IPS-18c (cell line): ENCODE data around the gene BOLA2B.
"Not testable (repeated sequence)": the region's sequence is repeated elsewhere in the genome, so short reads cannot be mapped to it uniquely, and the experiment has no call there.

Experiments used
- H3K4me3 ChIP-seq: 2 replicates; pipeline ENCODE4 v1.7.0; 2013; ENCODE audit warnings: low read depth, mild to moderate bottlenecking, low read length, moderate library complexity; ENCODE audit not compliant: insufficient read depth
- H3K9me3 ChIP-seq: one replicate; pipeline ENCODE4 v1.6.1; 2013; ENCODE audit warnings: mild to moderate bottlenecking, low read length, moderate library complexity; ENCODE audit not compliant: control insufficient read depth, insufficient read depth

Gene BOLA2B

GRCh38 chr16:30193615-30194014 lies at the start of gene BOLA2B, which contains the start of gene SLX1A:
Gene BOLA2B, minus strand, starts transcription at chr16:30193666. Its CDS starts 71 bp downstream, at chr16:30193595.
Gene SLX1A, plus strand, starts transcription at chr16:30193875. Its CDS starts 210 bp downstream, at chr16:30194085.
- H3K9me3 ChIP-seq, H3K4me3 ChIP-seq: not testable (repeated sequence)

- not testable (repeated sequence) for H3K9me3 ChIP-seq, H3K4me3 ChIP-seq
Measured at GRCh38 chr16:30217082-30217481, 23.6 kb upstream of the BOLA2B start.

- not testable (repeated sequence) for H3K9me3 ChIP-seq
Measured at GRCh38 chr16:30211414-30211813, 17.9 kb upstream of the BOLA2B start.

DNA sequence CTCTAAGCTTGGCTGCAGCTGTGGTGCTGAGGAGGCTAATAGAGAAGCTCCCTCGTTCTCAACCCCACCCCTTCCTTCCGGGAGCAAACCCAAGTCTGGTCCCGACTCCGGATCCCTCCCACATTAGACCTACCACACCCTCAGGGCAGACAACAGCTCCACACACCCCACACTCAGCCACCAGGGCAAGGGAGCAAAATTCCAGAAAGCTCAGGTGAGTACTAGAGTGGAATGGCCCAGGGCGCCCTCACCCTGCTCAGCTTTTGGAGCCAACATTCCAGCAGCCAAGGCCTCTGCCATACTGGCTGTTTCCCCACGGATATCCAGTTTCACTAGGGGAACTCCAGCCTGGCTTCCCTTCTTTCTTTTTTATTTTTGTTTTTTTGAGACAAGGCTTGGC lies 15.6 kb upstream of the BOLA2B start:
- not testable (repeated sequence) for H3K9me3 ChIP-seq, H3K4me3 ChIP-seq

More at GRCh38 chr16:30211414-30211813, 17.9 kb upstream of the BOLA2B start:
- H3K4me3 ChIP-seq = not testable (repeated sequence)

GRCh38 chr16:30207063-30207704 lies 13.7 kb upstream of the BOLA2B start:
- not testable (repeated sequence) for H3K4me3 ChIP-seq, H3K9me3 ChIP-seq

- peak overlapping the region; percentile 36; the same call in 1 of the 2 replicates for H3K4me3 ChIP-seq
Measured at GRCh38 chr16:30206252-30206651, 12.8 kb upstream of the BOLA2B start.

DNA sequence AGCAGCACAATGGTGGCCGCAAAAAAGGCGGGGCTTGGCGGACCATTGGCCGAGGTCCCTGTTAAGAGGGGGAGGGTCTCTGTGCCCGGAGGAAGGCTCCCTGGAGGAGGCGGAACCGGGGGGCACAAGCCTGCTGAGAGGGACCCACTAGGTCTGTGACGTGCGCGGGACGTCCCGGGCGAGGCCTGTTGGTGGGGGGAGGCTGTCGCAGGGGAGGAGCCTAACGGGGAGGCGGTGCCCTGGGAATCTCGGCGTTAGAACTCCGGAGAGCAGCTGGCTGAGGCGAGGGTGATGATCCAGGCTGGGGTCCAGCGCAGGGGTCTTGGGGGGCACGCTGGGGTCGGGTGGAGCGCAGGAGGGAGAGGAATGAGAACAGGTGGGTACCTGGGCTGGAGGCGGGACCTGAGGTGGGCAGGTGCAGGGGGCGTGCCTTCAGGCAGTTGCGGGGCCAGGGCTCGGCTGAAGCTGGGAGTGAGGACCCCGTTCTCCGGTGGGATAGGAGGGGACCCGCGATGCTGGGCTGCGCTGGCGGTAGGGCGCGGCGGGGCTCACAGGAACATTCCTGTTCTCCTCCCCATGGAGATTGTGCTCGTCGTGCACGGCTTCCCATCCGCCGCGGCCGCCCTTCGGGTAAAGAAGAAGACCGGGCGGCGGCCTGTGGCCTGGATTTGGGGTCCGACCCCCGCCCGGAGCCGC lies 12.2 kb upstream of the BOLA2B start:
- peak overlapping the region; percentile 36; the same call in 1 of the 2 replicates for H3K4me3 ChIP-seq
- not testable (repeated sequence) for H3K9me3 ChIP-seq

More at GRCh38 chr16:30206252-30206651, 12.8 kb upstream of the BOLA2B start:
- H3K9me3 ChIP-seq = not testable (repeated sequence)

- not testable (repeated sequence) for H3K9me3 ChIP-seq, H3K4me3 ChIP-seq
Measured at GRCh38 chr16:30199608-30200343, 6.3 kb upstream of the BOLA2B start.

DNA sequence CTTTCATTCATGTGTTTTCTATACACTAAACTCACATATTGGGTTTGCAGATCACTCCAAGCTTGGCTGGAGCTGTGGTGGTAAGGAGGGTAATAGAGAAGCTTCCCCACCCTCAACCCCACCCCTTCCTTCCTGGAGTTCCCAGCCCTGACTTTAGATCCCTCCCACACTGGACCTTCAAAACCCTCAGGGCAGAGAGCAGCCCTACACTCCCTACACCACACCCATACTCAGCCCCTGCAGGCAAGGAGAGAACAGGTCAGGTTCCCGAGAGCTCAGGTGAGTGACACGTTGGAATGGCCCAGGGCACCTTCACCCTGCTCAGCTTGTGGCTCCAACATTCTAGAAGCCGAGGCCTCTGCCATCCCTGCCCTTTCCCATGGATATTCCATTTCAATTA lies 5.6 kb upstream of the BOLA2B start, which contains the start of gene SULT1A3:
Gene SULT1A3, plus strand, starts transcription at position 207 of the 400 bp plus-strand sequence. CDS start 1,474 bp downstream, outside the sequence.
- H3K9me3 ChIP-seq = not testable (repeated sequence)

DNA sequence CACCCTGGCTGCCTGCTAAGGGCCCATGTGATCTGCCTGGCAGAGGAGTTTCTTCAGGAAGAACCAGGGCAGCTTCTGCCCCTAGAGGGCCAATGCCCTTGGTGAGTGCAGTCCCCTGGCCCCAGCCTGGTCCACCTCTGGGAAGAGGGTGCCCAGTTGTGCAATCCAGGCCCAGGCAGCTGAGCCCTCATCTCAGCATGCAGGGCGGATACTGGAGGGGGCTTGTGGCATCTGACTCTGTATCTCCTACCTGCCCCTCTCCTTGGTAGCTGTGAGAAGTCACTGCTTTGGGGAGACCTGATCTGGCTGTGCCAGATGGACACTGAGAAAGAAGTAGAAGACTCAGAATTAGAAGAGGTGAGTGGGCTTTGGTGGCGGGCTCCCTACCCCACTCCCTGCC lies 3.5 kb upstream of the BOLA2B start:
- not testable (repeated sequence) for H3K4me3 ChIP-seq, H3K9me3 ChIP-seq

More for the DNA sequence above, 5.6 kb upstream of the BOLA2B start, which contains the start of gene SULT1A3:
- H3K4me3 ChIP-seq = not testable (repeated sequence)

DNA sequence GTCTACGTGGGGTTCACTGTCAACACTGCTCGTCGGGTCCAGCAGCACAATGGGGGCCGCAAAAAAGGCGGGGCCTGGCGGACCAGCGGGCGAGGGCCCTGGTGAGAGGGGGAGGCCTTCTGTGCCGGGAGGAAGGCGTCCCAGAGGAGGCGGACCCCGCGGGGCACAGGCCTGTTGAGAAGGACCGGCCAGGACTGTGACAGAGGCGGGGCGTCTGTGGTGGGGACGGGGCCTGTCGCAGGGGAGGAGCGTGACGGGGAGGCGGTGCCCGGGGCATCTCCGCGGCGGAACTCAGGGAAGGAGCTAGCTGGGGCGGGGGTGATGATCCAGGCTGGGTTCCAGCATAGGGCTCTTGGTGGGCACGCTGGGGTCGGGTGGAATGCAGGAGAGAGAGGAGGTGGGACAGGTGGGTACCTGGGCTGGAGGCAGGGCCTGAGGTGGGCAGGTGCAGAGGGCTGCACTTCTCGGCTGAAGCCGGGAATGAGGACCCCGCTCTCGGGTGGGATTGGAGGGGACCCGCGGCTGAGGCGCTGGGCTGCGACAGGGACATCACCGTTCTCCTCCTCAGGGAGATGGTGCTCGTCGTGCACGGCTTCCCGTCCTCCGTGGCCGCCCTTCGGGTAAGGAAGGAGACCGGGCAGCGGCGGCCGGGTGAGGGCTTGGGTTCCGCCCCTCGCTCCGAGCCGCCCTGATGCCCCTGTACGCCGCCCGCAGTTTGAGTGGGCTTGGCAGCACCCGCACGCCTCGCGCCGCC lies 883 bp upstream of the BOLA2B start:
- H3K4me3 ChIP-seq = not testable (repeated sequence)

GRCh38 chr16:30193098-30193497 lies 368 bp downstream of the BOLA2B start:
- H3K4me3 ChIP-seq = not testable (repeated sequence)

More for the DNA sequence above, 883 bp upstream of the BOLA2B start:
- H3K9me3 ChIP-seq = not testable (repeated sequence)

GRCh38 chr16:30191158-30191557 lies 2.3 kb downstream of the BOLA2B start:
- not testable (repeated sequence) for H3K4me3 ChIP-seq, H3K9me3 ChIP-seq

More at GRCh38 chr16:30193098-30193497, 368 bp downstream of the BOLA2B start:
- not testable (repeated sequence) for H3K9me3 ChIP-seq

- H3K4me3 ChIP-seq = no peak overlapping the region
Measured at GRCh38 chr16:30187971-30188561, 5.4 kb downstream of the BOLA2B start.

GRCh38 chr16:30187556-30187865 lies 6.0 kb downstream of the BOLA2B start:
- no peak overlapping the region for H3K4me3 ChIP-seq

More at GRCh38 chr16:30187971-30188561, 5.4 kb downstream of the BOLA2B start:
- H3K9me3 ChIP-seq = no peaks in the 10 kb centered on the region

GRCh38 chr16:30186782-30187555 lies 6.5 kb downstream of the BOLA2B start:
- Histone ChIP-seq H3K4me3 (no peak overlapping the region), H3K9me3 (no peaks in the 10 kb centered on the region)

More at GRCh38 chr16:30187556-30187865, 6.0 kb downstream of the BOLA2B start:
- H3K9me3 ChIP-seq = no peaks in the 10 kb centered on the region
